GM19467 (cell line): ENCODE measurements around the gene DTNA.
"Not testable (repeated sequence)": the region's sequence is repeated elsewhere in the genome, so short reads cannot be mapped to it uniquely, and the experiment has no call there.

Experiments used
- ATAC-seq: cut with Tn5 transposase; IDR thresholded peaks from one replicate; pipeline ENCODE4 v1.9.1; 2021; ENCODE audit warnings: mild to moderate bottlenecking, moderate library complexity; ENCODE audit not compliant: unreplicated experiment

The DTNA gene

GRCh38 chr18:34723143-34723542 is 13.0 kb downstream of the DTNA start:
- no peak for ATAC-seq

GRCh38 chr18:34725737-34726136 is 15.6 kb downstream of the DTNA start:
- not testable (repeated sequence) for ATAC-seq

- ATAC-seq = no peak
These were observed 16.3 kb downstream of the DTNA start for GRCh38 chr18:34726286-34727004.

GRCh38 chr18:34729264-34729663 is 19.2 kb downstream of the DTNA start:
- ATAC-seq = no peak

GRCh38 chr18:34729740-34730355 is 19.8 kb downstream of the DTNA start:
- ATAC-seq = no peak

GRCh38 chr18:34730774-34731173 is 20.7 kb downstream of the DTNA start:
- ATAC-seq = no peak

- no peak for ATAC-seq
These were observed 24.0 kb downstream of the DTNA start for GRCh38 chr18:34734056-34734455.

- not testable (repeated sequence) for ATAC-seq
These were observed 24.4 kb downstream of the DTNA start for GRCh38 chr18:34734526-34734925.

- ATAC-seq = no peak
These were observed 28.2 kb downstream of the DTNA start for GRCh38 chr18:34738175-34738894.

- ATAC-seq = no peak
These were observed 30.0 kb downstream of the DTNA start for GRCh38 chr18:34740101-34740500.

GRCh38 chr18:34740724-34741123 is 30.6 kb downstream of the DTNA start:
- ATAC-seq = no peak

GRCh38 chr18:34741401-34741800 is 31.3 kb downstream of the DTNA start:
- no peak for ATAC-seq

- ATAC-seq = no peak
These were observed 32.8 kb downstream of the DTNA start for GRCh38 chr18:34742891-34743341.

GRCh38 chr18:34744569-34744968 is 34.5 kb downstream of the DTNA start:
- no peak for ATAC-seq

GRCh38 chr18:34746614-34747013 is 36.5 kb downstream of the DTNA start:
- no peak for ATAC-seq

GRCh38 chr18:34749721-34750120 is 39.6 kb downstream of the DTNA start:
- ATAC-seq = no peak

GRCh38 chr18:34752056-34752455 is 42.0 kb downstream of the DTNA start:
- ATAC-seq = no peak

GRCh38 chr18:34754300-34754699 is 44.2 kb downstream of the DTNA start:
- ATAC-seq = no peak

- no peak for ATAC-seq
These were observed 47.6 kb downstream of the DTNA start for GRCh38 chr18:34757666-34758065.

GRCh38 chr18:34758378-34758948 is 48.4 kb downstream of the DTNA start:
- no peak for ATAC-seq

GRCh38 chr18:34760444-34760843 is 50.3 kb downstream of the DTNA start:
- ATAC-seq = no peak

GRCh38 chr18:34764451-34764850 is 54.4 kb downstream of the DTNA start:
- no peak for ATAC-seq
